ENCODE measurements around the gene SUPT4H1.

The SUPT4H1 gene

DNA sequence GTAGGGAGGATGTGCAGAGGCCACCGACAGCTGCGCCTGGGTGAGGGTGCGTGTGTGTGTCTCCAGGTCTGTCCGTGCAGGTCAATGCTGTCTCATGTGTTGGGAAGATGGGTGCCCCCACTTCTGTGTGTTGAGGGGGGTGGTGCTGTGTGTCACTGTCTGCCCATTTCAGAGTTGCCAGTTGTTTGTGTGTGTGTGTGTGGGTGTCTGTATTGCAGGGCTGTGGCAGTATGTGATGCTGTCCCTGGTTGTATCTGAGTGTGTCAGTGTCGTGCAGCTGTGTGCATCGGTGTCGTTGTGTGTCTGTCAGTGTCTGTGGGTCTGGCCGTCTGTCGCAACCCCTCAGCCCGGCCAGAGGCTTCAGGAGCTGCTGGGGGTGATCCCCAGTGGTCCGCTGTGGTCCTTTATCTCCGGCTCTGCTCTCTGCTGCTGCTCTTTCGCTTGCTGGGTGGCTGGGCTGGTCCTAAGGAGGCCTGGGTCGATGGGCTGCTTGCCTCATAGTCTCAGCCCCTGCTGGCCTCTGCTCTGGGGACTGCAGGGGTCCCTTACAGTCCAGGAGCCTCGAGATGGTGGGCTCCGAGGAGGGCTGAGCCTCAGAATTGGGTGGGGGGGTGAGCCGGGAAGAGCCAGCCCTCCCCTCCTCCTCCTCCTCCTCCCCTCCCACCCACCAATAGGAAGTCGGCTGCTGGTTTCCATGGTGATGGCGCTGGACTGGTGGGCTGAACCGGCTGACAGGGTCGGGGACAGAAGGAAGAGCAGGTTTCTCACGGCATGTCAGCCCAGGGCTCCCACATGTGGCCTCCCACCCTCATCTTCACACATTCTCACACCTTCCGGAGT is 23.6 kb downstream of the SUPT4H1 start, which contains the start of gene TSPOAP1:
Gene TSPOAP1, minus strand, starts transcription at position 601 of the 840 bp plus-strand sequence. CDS start 875 bp downstream, outside the sequence.
- DNase-seq (ENCODE audit: low read depth in 2 of 2), result no peak
- TF ChIP-seq, protein P1, sequence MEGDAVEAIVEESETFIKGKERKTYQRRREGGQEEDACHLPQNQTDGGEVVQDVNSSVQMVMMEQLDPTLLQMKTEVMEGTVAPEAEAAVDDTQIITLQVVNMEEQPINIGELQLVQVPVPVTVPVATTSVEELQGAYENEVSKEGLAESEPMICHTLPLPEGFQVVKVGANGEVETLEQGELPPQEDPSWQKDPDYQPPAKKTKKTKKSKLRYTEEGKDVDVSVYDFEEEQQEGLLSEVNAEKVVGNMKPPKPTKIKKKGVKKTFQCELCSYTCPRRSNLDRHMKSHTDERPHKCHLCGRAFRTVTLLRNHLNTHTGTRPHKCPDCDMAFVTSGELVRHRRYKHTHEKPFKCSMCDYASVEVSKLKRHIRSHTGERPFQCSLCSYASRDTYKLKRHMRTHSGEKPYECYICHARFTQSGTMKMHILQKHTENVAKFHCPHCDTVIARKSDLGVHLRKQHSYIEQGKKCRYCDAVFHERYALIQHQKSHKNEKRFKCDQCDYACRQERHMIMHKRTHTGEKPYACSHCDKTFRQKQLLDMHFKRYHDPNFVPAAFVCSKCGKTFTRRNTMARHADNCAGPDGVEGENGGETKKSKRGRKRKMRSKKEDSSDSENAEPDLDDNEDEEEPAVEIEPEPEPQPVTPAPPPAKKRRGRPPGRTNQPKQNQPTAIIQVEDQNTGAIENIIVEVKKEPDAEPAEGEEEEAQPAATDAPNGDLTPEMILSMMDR (IDR thresholded peaks at IDR 0.05; ENCODE audit: low read depth, low read length), result no peak
- no peak within 1 kb of the TSS for H3K4me3 ChIP-seq (replicated peaks in 1 of 2; ENCODE audit: low read depth in 2 of 2, low read length in 2 of 2)

DNA sequence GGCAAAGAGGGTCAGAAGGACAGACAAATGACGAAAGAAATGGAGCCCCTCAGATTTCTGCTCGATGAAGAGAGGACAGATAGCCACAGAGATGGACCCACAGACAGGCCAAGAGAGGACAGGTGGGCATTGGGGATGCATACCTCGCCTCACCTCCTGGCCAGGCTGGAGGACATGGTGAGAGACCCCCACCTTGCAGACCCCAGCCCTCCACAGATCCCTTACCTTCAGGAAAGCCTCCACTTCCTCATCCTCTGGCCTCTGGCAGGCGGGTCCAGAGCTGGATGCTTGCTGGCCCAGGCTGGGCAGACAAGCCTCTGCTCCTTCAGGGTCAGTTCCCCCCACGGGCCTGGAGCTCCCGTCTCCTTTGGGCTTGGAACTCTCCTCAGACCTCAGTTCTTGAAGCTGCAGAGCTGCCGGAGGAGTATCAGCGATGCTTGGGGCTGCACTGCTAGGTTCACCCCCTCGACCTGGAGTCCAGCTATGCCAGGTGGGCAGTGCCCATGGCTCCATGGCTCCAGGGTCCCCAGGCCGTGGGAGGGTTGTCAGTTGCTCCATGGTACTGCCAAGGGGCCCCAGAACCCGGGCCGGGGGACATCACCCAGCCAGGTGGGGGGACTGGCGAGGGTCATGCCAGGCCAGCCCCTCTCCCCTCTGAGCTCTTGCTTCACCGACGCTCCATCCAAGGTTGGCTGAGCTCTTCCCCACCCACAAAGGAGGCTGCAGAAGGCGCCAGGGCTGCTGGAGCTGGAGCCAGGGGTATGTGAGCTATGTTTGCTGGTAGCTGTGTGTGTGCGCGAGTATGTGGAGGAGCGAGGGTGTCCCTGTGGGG is 24.4 kb downstream of the SUPT4H1 start:
- H3K4me3 ChIP-seq (replicated peaks in 1 of 2; ENCODE audit: low read depth in 2 of 2, low read length in 2 of 2), result no peak overlapping the region
- TF ChIP-seq, protein P1 (IDR thresholded peaks at IDR 0.05; ENCODE audit: low read depth, low read length), result no peak
- no peak for DNase-seq (ENCODE audit: low read depth in 2 of 2)

DNA sequence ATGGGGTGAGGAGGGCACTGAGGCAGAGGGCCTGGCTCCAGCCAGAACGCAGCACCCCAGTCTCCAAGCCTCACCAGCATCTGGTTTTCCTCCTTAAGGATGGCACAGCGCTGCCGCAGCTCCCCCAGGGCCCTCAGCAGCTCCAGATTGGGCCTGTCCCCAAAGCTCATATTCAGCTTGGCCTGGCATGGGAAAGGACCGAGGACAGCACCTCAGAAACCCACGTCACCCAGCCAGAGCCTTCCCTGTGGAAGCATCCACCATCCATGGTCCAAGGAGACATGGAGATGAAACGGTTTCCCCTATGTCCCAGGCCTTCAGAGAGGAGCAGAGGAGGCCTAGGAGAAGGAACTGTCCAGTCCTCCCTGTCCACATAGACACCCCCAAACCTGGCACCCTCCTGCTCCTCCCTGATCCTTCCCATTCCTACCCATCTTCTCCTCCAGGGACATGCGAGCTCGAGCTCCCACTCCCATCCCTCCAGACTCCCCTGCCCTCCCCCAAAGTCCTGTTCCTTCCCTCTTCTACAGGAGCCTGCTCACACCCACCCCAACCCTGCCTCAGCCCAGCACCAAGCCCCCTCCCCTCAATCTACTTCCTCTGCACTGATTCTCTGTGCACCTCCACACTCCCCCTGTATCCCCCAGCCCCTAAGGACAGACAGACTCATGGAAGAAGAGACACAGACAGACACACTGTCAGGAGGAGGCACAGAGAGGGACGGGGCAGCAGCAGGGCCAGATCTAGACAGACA is 25.2 kb downstream of the SUPT4H1 start:
- TF ChIP-seq, protein P1 (IDR thresholded peaks at IDR 0.05; ENCODE audit: low read depth, low read length), result no peak
- no peak for DNase-seq (ENCODE audit: low read depth in 2 of 2)
- H3K4me3 ChIP-seq (replicated peaks in 1 of 2; ENCODE audit: low read depth in 2 of 2, low read length in 2 of 2), result no peak overlapping the region

DNA sequence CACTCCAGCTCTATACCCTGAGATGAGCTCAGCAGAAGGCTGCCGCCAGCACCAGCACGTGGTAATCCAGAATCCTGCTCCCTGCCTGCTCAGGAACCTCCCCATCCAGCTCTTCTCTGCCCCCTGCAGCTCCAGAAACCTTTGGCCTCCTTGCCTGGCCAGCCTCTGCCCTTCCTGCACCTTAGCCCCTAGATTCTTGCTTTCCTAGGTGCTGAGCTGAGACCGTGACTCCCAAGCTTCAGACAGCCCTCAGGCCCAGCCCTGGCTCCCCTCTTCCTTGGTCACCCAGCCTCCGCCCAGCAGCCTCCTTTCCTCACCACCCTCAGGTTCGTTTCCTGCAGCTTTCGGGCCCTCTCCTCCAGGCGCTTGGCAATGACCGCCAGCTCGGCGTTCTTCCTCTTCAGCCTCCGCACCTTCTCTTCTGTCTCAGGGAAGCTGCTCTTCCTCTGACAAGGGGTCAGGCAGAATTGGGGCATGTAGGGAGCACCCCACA is 26.0 kb downstream of the SUPT4H1 start:
- H3K4me3 ChIP-seq (replicated peaks in 1 of 2; ENCODE audit: low read depth in 2 of 2, low read length in 2 of 2), result no peak overlapping the region
- no peak for DNase-seq (ENCODE audit: low read depth in 2 of 2)
- TF ChIP-seq, protein P1 (IDR thresholded peaks at IDR 0.05; ENCODE audit: low read depth, low read length), result no peak

DNA sequence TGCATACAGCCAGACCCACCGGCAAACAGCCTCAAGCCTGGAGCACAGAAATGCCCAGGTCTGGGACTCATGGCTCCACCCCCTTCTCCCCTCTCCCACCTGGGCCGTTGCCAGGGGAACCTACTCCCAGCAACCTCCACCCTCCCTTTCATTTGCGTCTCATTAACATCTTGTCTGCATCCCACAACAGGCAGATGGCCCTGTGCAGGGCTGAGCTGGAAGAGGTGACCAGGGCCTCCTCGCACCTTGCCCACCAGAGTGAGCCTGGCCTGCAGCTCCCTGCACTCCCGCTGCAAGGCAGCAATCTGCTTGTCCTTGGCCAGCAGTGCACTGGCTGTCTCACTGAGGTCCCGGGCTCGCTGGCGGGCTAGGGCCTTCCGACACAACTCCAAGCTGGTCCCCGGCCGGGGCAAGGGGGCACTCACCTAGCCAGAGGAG is 26.7 kb downstream of the SUPT4H1 start:
- DNase-seq (ENCODE audit: low read depth in 2 of 2), result no peak
- TF ChIP-seq, protein P1 (IDR thresholded peaks at IDR 0.05; ENCODE audit: low read depth, low read length), result no peak
- H3K4me3 ChIP-seq (replicated peaks in 1 of 2; ENCODE audit: low read depth in 2 of 2, low read length in 2 of 2), result no peak overlapping the region
